MCF 10A (cell line): ENCODE results near the gene CCDC158. TPM values are rescaled to one million over a fixed set of nuclear protein-coding genes. Genes with fewer than 3 reads are reported as not detected.

ENCODE experiments used
- BruUV-seq: library from RNA; stranded (reverse); fragments of 400-500 nt; replicated peaks from 2 replicates; lab custom pipeline; 2021; lab: Mats Ljungman, UMichigan
- CTCF ChIA-PET: fragments of 300-600 bp; sonication (Branson Sonifier 250); formaldehyde crosslinking; extraction: SDS; loops from one replicate; lab custom pipeline; 2021; ENCODE audit warnings: antibody characterized with exemption, inconsistent platforms; lab: Yijun Ruan, JAX
- POLR2A ChIA-PET: fragments of 300-600, 350-650 bp; sonication (Branson Sonifier 250); formaldehyde crosslinking; extraction: SDS; loops from one replicate; lab custom pipeline; 2020; ENCODE audit warnings: antibody characterized with exemption, inconsistent platforms; lab: Yijun Ruan, JAX
- DNase-seq: peaks from one replicate; pipeline ENCODE4 v3.0.0-alpha.2; 2018; ENCODE audit not compliant: unreplicated experiment
- H3K27ac Mint-ChIP-seq: one replicate; pipeline ENCODE4 v1.8.0; 2022; ENCODE audit warnings: mild to moderate bottlenecking, low read depth, mixed read lengths; ENCODE audit not compliant: unreplicated experiment
- H3K27me3 Mint-ChIP-seq: one replicate; pipeline ENCODE4 v1.8.0; 2022; ENCODE audit warnings: mixed read lengths; ENCODE audit not compliant: insufficient read depth, unreplicated experiment
- H3K36me3 Mint-ChIP-seq: one replicate; pipeline ENCODE4 v1.8.0; 2022; ENCODE audit warnings: mild to moderate bottlenecking, moderate library complexity, mixed read lengths; ENCODE audit not compliant: insufficient read depth, unreplicated experiment
- H3K4me1 Mint-ChIP-seq: one replicate; pipeline ENCODE4 v1.8.0; 2022; ENCODE audit warnings: mixed read lengths; ENCODE audit not compliant: insufficient read depth, unreplicated experiment
- H3K4me3 Mint-ChIP-seq: one replicate; pipeline ENCODE4 v1.8.0; 2022; ENCODE audit warnings: mild to moderate bottlenecking, moderate library complexity, mixed read lengths; ENCODE audit not compliant: unreplicated experiment
- H3K9me3 Mint-ChIP-seq: one replicate; pipeline ENCODE4 v1.8.0; 2022; ENCODE audit warnings: mixed read lengths; ENCODE audit not compliant: unreplicated experiment
- intact Hi-C: fragments of 100-400 bp; cut with micrococcal nuclease; formaldehyde crosslinking; loops from 2 replicates; pipeline ENCODE4 v1.14.1; 2022
- total RNA-seq: library from RNA; stranded (reverse); gene quantifications from 2 replicates; pipeline ENCODE4 v1.2.3, GENCODE V29; 2022
- TF ChIP-seq, protein P1 (sequence below): fragments of 200-600 bp; IDR thresholded peaks from one replicate; pipeline ENCODE4 v1.8.0; 2022; ENCODE audit warnings: antibody characterized with exemption, mild to moderate bottlenecking; ENCODE audit not compliant: unreplicated experiment

The CCDC158 gene
- total RNA-seq, 1 experiment from 2014 or later = not detected

DNA sequence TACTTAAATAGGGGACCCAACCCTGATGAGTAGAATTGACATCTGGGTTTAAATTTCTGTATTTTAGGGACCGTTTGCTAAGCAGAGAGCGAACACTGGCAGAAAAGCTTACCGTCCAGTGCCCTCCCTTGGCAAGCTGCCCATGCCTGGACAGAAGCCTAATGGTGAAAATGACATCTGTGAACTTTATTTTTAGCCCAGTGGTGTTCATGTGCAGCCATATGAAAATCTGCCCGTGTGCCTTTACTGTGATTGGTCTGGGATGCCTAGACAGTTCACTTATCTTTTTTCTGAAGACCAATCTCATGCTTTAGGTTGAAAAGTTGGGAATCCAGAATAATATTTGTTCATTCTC, 113.3 kb downstream of the CCDC158 start:
- TF ChIP-seq, protein P1, sequence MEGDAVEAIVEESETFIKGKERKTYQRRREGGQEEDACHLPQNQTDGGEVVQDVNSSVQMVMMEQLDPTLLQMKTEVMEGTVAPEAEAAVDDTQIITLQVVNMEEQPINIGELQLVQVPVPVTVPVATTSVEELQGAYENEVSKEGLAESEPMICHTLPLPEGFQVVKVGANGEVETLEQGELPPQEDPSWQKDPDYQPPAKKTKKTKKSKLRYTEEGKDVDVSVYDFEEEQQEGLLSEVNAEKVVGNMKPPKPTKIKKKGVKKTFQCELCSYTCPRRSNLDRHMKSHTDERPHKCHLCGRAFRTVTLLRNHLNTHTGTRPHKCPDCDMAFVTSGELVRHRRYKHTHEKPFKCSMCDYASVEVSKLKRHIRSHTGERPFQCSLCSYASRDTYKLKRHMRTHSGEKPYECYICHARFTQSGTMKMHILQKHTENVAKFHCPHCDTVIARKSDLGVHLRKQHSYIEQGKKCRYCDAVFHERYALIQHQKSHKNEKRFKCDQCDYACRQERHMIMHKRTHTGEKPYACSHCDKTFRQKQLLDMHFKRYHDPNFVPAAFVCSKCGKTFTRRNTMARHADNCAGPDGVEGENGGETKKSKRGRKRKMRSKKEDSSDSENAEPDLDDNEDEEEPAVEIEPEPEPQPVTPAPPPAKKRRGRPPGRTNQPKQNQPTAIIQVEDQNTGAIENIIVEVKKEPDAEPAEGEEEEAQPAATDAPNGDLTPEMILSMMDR = no peak
- H3K36me3 Mint-ChIP-seq = peaks cover 20% of the 10 kb centered on the region
- BruUV-seq = no TSS peak
- H3K27ac Mint-ChIP-seq = no peak overlapping the region
- peaks cover 27% of the 10 kb centered on the region for H3K4me1 Mint-ChIP-seq
- H3K27me3 Mint-ChIP-seq = no peaks in the 10 kb centered on the region
- POLR2A ChIA-PET = interaction anchor here (0.6 to 4.8 kb wide), 24 partner anchors 13 to 1392 kb away, joined by 3 to 76 read pairs (median 4); partner anchors contain the start of genes FAM47E, SCARB2 and SHROOM3
- no peak for DNase-seq
- peak overlapping the region; percentile 94 for H3K4me3 Mint-ChIP-seq
- no peaks in the 10 kb centered on the region for H3K9me3 Mint-ChIP-seq
- CTCF ChIA-PET = interaction anchor here (0.6 to 5.3 kb wide), 19 partner anchors 10 to 197 kb away, joined by 3 to 50 read pairs (median 6); no protein-coding TSS in a partner anchor
- intact Hi-C loops = loop anchor here (1.0 to 10.0 kb wide), 5 partner anchors 57 to 197 kb away; partner anchors contain the start of genes FAM47E and SCARB2

DNA sequence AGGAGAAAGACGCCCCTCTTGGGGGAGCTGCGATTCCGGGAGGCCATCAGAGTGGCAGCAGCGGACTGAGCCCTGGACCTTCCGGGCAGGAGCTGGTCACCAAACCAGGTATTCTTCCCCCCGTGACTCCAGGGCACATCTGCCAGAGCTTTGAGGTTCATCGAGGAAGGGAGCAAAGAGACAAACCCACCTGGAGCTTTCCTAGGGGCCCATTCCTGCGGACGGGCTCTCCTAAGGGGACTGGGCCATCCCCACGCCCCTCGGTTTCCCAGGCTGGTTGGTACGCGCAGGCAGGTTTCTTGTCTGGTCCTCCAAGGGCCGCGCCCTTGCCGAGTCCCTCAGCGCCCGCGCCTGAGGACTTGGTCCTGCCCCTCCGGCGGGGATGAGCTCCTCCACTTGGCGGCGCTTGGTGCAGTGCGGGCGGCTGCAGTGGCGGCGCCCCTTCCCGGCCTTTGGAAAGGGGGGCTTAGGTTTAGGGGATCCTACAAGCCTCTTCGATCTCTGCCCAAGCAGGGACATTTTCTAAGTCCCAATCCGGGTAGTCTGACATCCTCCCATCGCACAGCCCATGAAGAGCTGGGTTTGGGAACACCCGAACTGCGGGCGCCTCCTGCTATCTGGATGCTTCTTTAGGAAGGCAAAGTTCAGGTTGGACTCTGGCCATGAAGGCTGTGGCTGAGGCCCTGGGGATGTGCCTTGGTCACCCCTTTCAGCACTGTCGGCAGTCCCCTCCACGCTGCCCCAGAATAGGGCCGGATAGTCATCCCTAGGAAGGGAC, 113.9 kb downstream of the CCDC158 start:
- Mint-ChIP-seq H3K27ac (peak overlapping the region; percentile 66), H3K36me3 (peaks cover 20% of the 10 kb centered on the region), H3K9me3 (no peaks in the 10 kb centered on the region), H3K4me1 (peaks cover 33% of the 10 kb centered on the region), H3K4me3 (peak overlapping the region; percentile 94), H3K27me3 (no peaks in the 10 kb centered on the region)
- TF ChIP-seq, protein P1 = peak; percentile 19
- ChIA-PET POLR2A (interaction anchor here (0.6 to 4.8 kb wide), 38 partner anchors 10 to 1999 kb away, joined by 3 to 76 read pairs (median 4); partner anchors contain the start of genes EPGN, FAM47E, NUP54 and SCARB2), CTCF (interaction anchor here (0.6 to 5.3 kb wide), 29 partner anchors 11 to 1051 kb away, joined by 3 to 50 read pairs (median 4); no protein-coding TSS in a partner anchor)
- intact Hi-C loops = loop anchor here (1.0 to 10.0 kb wide), 6 partner anchors 56 to 198 kb away; partner anchors contain the start of genes FAM47E and SCARB2
- DNase-seq = peak; percentile 70
- BruUV-seq = TSS peak; percentile 13

DNA sequence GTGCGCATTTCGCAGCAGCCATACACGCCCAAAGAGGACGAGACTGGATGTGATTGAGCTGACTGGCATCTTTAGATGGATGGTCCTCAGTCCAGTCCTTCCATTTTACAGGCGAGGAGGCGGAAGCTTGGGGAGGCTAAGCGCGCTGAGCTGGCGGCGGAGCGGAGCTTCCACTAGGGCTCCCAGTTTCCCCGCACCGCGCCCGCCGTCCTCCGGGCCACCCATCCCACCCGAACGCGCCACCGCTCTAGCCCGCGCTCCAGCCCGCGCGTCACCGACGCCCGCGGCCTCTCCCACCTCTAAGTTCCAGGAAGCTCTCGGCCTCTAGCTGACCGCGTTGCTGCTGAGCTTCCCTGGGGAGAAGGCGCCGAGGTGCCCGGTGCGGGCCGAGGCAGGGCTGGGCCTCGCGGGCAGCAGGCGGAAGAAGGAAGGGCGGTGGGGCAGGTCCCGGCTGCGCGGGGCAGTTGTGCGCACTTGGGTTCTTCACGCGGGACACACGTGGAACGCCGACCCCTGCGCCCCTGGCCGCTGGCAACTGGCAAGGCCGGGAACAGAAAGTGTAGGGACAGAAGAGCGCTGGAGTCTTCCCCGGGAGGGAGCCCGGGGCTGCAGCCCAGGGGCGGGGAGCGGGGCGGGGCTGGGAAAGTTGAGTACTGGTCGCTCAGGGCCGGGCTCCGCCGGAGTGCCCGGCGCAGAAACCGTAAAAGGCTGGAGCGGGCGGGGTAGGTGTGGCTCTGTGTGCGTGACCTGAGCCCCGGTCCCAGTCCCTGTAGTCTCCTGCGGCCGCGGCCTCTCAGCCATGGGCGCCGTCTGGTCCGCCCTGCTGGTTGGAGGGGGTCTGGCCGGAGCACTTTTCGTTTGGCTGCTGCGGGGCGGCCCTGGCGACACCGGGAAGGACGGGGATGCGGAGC, 114.7 kb downstream of the CCDC158 start, which contains the start of gene STBD1:
Gene STBD1, plus strand, starts transcription at position 763 of the 911 bp plus-strand sequence. Its CDS starts 37 bp downstream, at position 800.
- intact Hi-C loops = loop anchor here (1.0 to 10.0 kb wide), 5 partner anchors 55 to 199 kb away; partner anchors contain the start of genes FAM47E and SCARB2
- Mint-ChIP-seq H3K27me3 (no peaks in the 10 kb centered on the region), H3K4me3 (peak within 1 kb of the TSS; percentile 94), H3K9me3 (no peaks in the 10 kb centered on the region), H3K4me1 (peaks cover 39% of the 10 kb centered on the region), H3K36me3 (peaks cover 20% of the 10 kb centered on the region), H3K27ac (peak within 1 kb of the TSS; percentile 66)
- ChIA-PET POLR2A (interaction anchor here (0.6 to 4.8 kb wide), 54 partner anchors 9 to 1998 kb away, joined by 3 to 76 read pairs (median 4); partner anchors contain the start of genes EPGN, FAM47E, NUP54 and SCARB2), CTCF (interaction anchor here (0.6 to 5.3 kb wide), 26 partner anchors 17 to 310 kb away, joined by 3 to 50 read pairs (median 4); partner anchors contain the start of gene CCDC158)
- peak; percentile 73 for DNase-seq
- no TSS peak for BruUV-seq
- TF ChIP-seq, protein P1 = no peak
